HL-60/S4 treated with phorbol 12-myristate 13-acetate at 8.2 ng/mL for 4 days and 3 days (cell line): ENCODE measurements around the gene OST4.

Experiments used
- in situ Hi-C: fragments of 300-500 bp; cut with MboI; formaldehyde crosslinking; loops from 2 replicates; pipeline ENCODE4 v1.15.0; 2022; ENCODE audit warnings: low sequenced_read_pairs

Gene OST4

GRCh38 chr2:27033253-27033852 is 38.1 kb downstream of the OST4 start:
- in situ Hi-C loops, result no loop called here

GRCh38 chr2:27032495-27033252 is 38.8 kb downstream of the OST4 start, which contains the start of gene TMEM214:
Gene TMEM214, plus strand, starts transcription at chr2:27032965. Its CDS starts 51 bp downstream, at chr2:27033016.
- in situ Hi-C loops, result no loop called here

GRCh38 chr2:27029051-27029450 is 42.4 kb downstream of the OST4 start:
- in situ Hi-C loops, result no loop called here

GRCh38 chr2:27027211-27027651 is 44.2 kb downstream of the OST4 start:
- in situ Hi-C loops, result no loop called here

- in situ Hi-C loops, result no loop called here
These were observed 45.3 kb downstream of the OST4 start for GRCh38 chr2:27025861-27026851.

- in situ Hi-C loops, result no loop called here
These were observed 46.1 kb downstream of the OST4 start for GRCh38 chr2:27025281-27025800.

GRCh38 chr2:27024812-27025211 is 46.6 kb downstream of the OST4 start:
- in situ Hi-C loops, result no loop called here

- in situ Hi-C loops, result no loop called here
These were observed 47.3 kb downstream of the OST4 start for GRCh38 chr2:27024188-27024587.

GRCh38 chr2:27023740-27024139 is 47.7 kb downstream of the OST4 start:
- in situ Hi-C loops, result no loop called here

- in situ Hi-C loops, result no loop called here
These were observed 50.0 kb downstream of the OST4 start for GRCh38 chr2:27021253-27022049.
